GM11168 (cell line): ENCODE results near the gene SIM1.

Source experiments
- in situ Hi-C: fragments of 300-500 bp; cut with MboI; formaldehyde crosslinking; loops from one replicate; pipeline ENCODE4 v1.12.0; 2022; ENCODE audit warnings: low sequenced_read_pairs; ENCODE audit not compliant: unreplicated experiment

SIM1 gene

GRCh38 chr6:100440935-100441334, 23.8 kb downstream of the SIM1 start:
- in situ Hi-C loops: no loop called here

DNA sequence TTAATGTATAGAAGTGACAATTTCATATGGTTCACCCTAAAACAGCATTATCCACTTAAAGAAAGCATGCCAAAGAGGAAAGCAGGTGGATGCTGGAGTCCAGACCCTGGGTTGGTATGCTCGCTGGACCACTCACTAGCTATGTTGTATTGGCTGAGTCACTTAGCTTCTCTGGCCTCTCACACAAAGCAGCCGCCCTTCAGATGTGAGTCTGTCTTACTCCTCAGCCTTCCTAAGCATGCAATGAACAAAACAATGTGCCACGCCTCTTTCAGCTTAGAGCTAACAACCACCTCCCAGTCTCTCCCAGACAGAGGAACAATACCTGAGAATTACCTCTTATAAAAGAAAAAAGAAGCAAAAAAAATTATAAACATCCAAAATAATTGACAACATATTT, 29.4 kb downstream of the SIM1 start:
- in situ Hi-C loops: no loop called here

DNA sequence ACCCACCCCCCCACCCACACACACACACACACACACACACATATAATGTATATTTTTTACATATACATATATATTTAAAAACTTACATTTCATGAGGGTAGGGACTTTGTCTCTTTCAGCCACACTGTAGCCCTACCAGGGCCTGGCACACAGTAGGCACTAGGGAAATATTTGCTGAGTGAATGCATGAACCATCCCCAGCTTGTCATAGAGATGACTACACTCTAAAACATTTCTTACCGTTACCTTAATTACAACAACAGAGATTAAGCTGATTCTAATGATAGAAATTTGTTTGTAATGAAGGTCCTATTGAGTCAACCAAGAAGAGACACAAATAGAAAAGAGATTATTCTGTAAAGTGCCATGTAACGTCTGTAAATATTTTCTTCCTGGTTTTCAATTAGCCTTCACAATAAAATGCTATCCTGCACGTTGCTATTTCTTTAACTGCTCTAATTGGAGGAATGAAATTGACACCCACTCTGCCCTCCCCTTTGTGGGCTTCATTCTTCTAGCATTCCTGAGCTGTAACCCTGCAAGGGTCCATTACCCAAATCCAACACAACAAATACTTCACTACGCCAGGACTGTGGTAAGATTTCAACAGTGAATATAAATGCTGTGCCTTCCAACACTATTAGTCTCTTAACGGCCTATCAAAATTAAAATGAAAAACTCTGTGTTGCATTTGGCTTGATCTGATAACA, 30.8 kb downstream of the SIM1 start:
- in situ Hi-C loops: no loop called here

- in situ Hi-C loops: no loop called here
Observed at GRCh38 chr6:100432136-100432535, 32.6 kb downstream of the SIM1 start.

DNA sequence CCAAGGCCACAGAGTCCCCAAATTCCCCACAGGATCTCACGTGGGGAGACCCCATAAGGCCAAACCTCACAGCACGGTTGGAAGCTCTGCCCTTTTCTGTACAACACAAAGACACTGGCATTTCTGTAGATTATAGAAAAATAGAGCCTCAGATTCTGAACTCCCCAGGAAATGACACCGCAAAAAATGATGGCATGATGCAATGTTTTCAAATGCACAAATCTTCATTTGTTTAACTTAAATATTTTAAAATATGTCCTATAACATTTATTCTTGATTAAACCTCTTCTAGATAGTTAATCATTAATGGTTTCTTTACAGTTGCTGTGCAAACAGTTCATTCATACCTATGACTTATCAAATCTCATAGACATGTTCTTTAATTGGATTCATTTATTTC, 33.8 kb downstream of the SIM1 start:
- in situ Hi-C loops: no loop called here

DNA sequence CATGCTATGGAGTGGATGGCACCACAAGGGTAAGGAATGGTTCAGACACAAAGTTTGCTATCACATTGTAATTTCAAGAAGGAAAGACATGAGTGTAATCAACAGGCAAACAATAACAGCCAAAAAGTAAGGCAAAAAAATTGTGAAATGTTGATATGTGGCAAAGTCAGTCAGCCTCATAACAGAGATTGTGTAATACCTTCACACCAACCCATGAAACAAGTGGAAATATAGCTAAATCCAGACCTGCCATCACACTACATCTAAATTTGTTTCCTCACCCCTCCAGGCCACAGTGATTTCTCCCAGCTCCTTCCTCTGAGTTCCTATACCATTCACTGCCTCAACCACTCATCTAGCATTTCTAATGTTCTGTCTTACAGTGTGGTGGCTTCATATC, 37.3 kb downstream of the SIM1 start:
- in situ Hi-C loops: no loop called here

GRCh38 chr6:100426744-100427338, 37.9 kb downstream of the SIM1 start:
- in situ Hi-C loops: no loop called here

GRCh38 chr6:100426241-100426640, 38.5 kb downstream of the SIM1 start:
- in situ Hi-C loops: no loop called here

GRCh38 chr6:100420711-100421110, 44.0 kb downstream of the SIM1 start:
- in situ Hi-C loops: no loop called here

DNA sequence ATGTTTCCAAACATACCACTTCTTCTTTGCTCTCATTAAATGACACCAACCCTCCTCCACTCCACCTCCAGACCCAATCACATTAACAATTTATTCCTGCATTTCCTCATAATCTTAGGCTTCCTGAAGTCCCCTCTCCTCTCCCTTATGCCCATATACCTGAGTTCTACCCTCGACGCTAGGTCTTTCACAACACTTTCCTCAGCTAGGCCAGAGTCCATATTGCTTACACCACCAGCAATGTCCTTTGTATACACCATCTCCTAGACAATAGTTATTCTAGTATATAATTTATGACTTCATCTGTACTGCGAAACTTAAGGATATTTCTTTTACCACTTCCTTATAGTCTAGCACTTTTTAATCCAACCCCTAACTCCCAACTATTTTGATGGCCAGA, 47.7 kb downstream of the SIM1 start:
- in situ Hi-C loops: no loop called here

DNA sequence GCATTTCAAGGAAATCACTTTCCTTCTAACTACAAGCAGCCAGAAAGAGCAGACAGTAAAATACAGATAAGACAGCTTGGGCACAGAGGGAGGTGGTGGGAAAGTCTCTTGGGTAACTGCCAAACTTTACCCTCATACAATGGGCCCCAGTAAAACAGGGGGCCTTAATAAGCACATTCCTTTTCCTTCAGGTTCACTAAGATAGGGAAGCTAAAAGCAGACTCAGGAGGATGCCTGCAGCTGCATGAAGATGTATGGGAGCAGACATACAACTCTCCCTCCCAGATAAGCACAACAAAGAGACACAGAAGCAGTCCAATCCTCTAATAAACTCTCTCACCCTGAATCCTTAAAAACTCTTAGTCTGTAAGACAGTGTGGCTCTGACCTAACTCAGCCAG, 49.0 kb downstream of the SIM1 start:
- in situ Hi-C loops: no loop called here

DNA sequence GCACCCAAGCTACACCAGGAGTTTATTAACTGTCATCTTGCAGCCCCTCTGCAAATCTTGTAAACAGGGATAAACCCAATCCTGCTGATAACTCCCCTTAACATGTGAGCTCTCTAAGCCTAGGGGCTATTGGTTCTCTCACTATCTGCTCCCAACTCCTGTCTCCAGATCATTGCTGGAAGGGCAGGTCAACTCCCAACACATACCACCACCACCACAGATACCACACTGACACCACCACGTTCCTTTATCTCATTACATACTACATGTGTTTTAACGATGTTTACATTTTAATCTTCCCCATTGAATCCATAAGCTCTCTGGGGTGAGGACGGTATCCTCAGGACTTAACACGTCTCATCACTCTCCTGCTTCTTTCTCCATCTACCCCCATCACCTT, 51.8 kb downstream of the SIM1 start:
- in situ Hi-C loops: no loop called here

DNA sequence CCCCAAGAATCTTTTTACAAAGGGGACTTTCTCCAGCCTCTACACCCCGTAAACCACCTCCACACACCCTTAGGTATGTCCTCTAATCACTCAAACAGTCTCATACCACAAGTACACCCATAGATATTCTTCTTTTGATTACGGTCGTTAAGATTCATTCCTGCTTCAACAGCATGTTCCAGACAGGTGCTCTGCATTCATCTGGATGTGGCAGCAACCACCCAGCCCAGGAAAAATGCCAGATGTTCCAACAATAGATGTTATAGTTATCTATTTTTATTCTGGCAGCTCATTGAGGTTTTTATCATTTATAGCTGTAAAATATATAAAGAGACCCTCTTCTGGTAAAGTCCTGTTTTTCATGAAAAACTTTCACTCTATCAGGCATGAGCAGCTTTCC, 60.7 kb downstream of the SIM1 start:
- in situ Hi-C loops: no loop called here

- in situ Hi-C loops: no loop called here
Observed at GRCh38 chr6:100393493-100393892, 71.2 kb downstream of the SIM1 start.

- in situ Hi-C loops: no loop called here
Observed at GRCh38 chr6:100392423-100392822, 72.3 kb downstream of the SIM1 start.

DNA sequence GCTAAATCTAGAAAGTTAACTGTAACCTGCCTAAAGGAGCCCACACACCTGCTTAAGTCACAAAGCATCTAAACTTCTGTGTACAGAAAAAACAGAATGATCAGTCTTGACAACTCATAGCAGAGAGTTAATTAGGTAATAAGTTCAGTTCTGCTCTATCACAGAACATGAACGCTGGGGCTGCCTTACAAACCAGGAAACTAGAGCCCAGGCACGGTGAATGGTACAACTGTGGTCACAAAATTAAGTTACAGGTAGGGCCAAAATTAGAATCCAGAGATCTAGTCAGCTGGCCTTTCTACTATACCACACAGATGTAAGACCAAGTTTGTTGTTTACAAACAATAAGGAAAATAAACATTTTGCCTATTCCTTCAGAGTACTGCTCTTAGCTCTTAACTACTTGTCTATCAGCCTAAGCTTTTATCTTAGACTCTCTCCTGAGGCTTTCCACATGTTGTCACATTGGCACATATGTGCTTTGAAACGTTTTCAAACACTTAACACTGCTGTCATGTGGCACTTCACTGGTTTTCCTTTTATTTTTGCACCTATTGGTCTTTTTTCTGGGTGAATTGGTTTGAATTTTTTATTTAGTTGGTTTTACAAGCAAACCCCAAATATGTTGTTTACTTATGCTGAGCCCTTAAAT, 75.7 kb downstream of the SIM1 start:
- in situ Hi-C loops: no loop called here

DNA sequence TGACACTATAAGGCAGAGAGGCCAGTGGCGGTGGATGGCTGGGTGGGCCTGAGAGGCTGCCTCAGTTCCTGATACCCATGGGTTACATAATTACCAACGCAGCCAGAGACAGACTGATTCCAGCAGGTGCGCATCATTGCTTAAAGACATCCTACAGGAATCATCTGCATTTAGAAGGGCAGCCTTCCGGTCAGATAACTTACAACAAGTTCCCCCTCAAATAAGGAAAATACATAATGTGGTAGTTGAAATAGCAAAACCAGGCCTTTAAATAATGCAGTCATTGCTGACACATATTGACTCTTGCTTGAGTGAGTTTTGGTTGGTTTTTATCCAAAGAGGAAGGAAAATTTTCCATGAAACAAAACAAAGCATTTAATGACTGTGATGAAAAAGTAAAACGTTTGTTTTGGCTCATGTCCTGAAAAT, 81.9 kb downstream of the SIM1 start:
- in situ Hi-C loops: no loop called here

DNA sequence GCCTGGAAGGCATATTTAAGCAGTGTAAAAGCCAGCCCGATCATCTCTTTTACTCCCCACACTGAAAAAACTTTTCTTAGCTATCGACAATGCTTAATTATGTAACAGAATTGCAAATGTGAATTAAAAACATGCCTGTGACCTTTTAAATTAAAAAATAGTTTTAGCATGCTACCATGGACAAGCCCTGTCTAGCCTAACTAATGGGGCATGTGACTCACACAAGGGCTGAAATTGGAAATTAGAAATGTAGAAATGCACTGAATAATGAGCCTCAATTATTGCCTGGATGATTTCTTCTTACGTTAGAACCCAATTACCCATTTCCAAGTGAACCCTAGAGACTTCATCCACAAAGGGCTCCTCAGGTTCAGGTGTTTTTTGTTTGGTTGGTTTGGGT, 82.7 kb downstream of the SIM1 start:
- in situ Hi-C loops: no loop called here

- in situ Hi-C loops: no loop called here
Observed at GRCh38 chr6:100381111-100381510, 83.6 kb downstream of the SIM1 start.

DNA sequence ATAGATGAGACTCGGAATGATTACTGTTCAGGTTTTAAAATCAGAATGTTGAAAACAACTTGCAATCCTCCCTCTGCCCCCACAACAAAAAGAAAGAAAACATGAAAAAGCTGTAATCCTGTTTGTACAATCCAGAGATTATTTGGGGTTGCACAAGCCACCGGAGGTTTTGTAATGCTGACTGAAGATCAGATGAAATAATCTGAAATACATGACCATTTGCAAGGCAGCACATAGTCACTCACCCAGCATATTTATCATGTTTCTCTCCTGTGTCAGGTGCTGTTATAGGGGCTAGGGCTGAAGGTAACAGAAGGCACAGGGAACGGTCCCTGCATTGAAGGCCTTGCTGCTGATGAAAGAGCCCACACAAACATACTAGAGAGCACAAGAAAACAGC, 85.3 kb downstream of the SIM1 start:
- in situ Hi-C loops: loop anchor here (10.0 kb wide), 1 partner anchor 95 kb away; no protein-coding TSS in a partner anchor

DNA sequence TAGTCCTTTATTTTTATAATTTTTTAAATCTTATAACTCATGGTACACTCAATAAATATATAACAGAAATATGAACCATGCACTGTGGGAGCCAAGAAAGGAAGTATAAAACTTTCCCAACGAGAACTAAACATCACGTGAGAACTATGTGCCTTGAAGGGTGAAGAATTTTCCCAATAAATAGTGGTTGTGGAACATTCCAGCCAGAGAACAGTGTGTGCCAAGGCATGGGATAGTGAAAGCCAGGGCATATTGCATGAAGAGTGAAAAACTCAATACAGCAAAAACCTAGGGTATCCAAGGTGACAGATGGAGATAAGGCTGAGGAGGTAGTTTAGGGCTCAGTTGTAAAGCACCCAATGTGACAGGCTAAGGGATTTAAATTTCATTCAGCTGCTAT, 86.1 kb downstream of the SIM1 start:
- in situ Hi-C loops: loop anchor here (10.0 kb wide), 1 partner anchor 96 kb away; no protein-coding TSS in a partner anchor

- in situ Hi-C loops: loop anchor here (10.0 kb wide), 1 partner anchor 99 kb away; no protein-coding TSS in a partner anchor
Observed at GRCh38 chr6:100376103-100376502, 88.6 kb downstream of the SIM1 start.
